Esophagus squamous epithelium (tissue), 5 donors: ENCODE measurements around the gene A3GALT2. TPM values are rescaled to one million over a fixed set of nuclear protein-coding genes. Genes with fewer than 3 reads are reported as not detected.

Experiments
- DNase-seq: peaks from one replicate; lab custom pipeline; 2025; lab: John Stamatoyannopoulos, UW
- H3K27ac ChIP-seq, 4 donors: fragments of 200-600 bp; sonication (generic); one replicate each; pipeline ENCODE4 v1.5.1; 2016 to 2019; ENCODE audit warnings: mild to moderate bottlenecking in 1 of 4
- H3K27me3 ChIP-seq, 4 donors: fragments of 200-600 bp; sonication (generic); 1 replicate in 3 of 4; 2 replicates in 1 of 4; pipeline versions ENCODE4 v1.5.1 to v1.6.0; 2017 to 2021; ENCODE audit warnings: antibody characterized with exemption in 1 of 4
- H3K36me3 ChIP-seq, 3 donors: fragments of 200-600 bp; sonication (generic); one replicate each; pipeline ENCODE4 v1.5.1; 2016 to 2019
- H3K4me1 ChIP-seq, 3 donors: fragments of 200-600 bp; sonication (generic); one replicate each; pipeline ENCODE4 v1.5.1; 2017 to 2019
- H3K4me3 ChIP-seq, 4 donors: fragments of 200-600 bp; sonication (generic); 1 replicate in 3 of 4; 2 replicates in 1 of 4; pipeline ENCODE4 v1.5.1; 2016 to 2019; ENCODE audit warnings: mild to moderate bottlenecking in 2 of 4, moderate library complexity in 1 of 4
- H3K9me3 ChIP-seq, 3 donors: fragments of 200-600 bp; sonication (generic); one replicate each; pipeline ENCODE4 v1.5.1; 2016 to 2019
- CTCF ChIP-seq, 6 experiments: fragments of 450-650 bp in 4 of 6; fragments of 200-600 bp in 2 of 6; sonication (generic) in 2 of 6; IDR thresholded peaks; one replicate each; pipeline ENCODE4 v1.5.1; 2016 to 2019; ENCODE audit warnings: antibody characterized with exemption in 6 of 6, mild to moderate bottlenecking in 4 of 6, moderate library complexity in 4 of 6
- POLR2A ChIP-seq, 4 donors: fragments of 450-650 bp; IDR thresholded peaks; one replicate each; pipeline ENCODE4 v1.6.1; 2017; ENCODE audit warnings: antibody characterized with exemption in 4 of 4, mild to moderate bottlenecking in 4 of 4, moderate library complexity in 3 of 4
- WGBS, 2 donors: methylation state at CpG; one replicate each; pipeline ENCODE4 v1.1.5; 2018; 5-methylcytosine and 5-hydroxymethylcytosine counted together
- intact Hi-C: fragments of 100-400 bp; cut with DNase I; formaldehyde crosslinking; loops from one replicate; pipeline ENCODE4 v1.15.0; 2022
- total RNA-seq, 4 donors: library from RNA; depleted of rRNA; stranded (reverse); fragments of >200 nt; gene quantifications; one replicate each; pipeline ENCODE4 v1.1.0, GENCODE V29; 2016
- donor health status: DM: yes; HTN: yes; CAD: no.

A3GALT2 gene
- total RNA-seq, 4 donors from 2014 or later = not detected

- intact Hi-C loops = loop anchor here (5.0 kb wide), 2 partner anchors 69 to 169 kb away; no protein-coding TSS in a partner anchor
- Histone ChIP-seq H3K27ac (peak overlapping the region; percentile 5 to 34 (median 15)), H3K27me3 (no peaks in the 10 kb centered on the region), H3K36me3 (peaks cover 0 to 69% (median 0%) of the 10 kb centered on the region in 3 donors), H3K9me3 (no peaks in the 10 kb centered on the region), H3K4me3 (no peak overlapping the region), H3K4me1 (peaks cover 0 to 62% (median 18%) of the 10 kb centered on the region in 3 donors)
- DNase-seq = no peak
- TF ChIP-seq POLR2A (IDR thresholded peaks at IDR 0.05) (no peak), CTCF (IDR thresholded peaks at IDR 0.05) (peak; percentile 72 to 92 (median 84))
- 56 to 66% methylated on average over 7 to 8 of the region's 18 CpGs for WGBS, 2 donors
These were observed 22.1 kb downstream of the A3GALT2 start for GRCh38 chr1:33298623-33299277.

GRCh38 chr1:33297911-33298622 lies 22.8 kb downstream of the A3GALT2 start:
- intact Hi-C loops = loop anchor here (5.0 kb wide), 2 partner anchors 69 to 169 kb away; no protein-coding TSS in a partner anchor
- Histone ChIP-seq H3K4me3 (no peak overlapping the region), H3K36me3 (peaks cover 0 to 76% (median 0%) of the 10 kb centered on the region in 3 donors), H3K9me3 (no peaks in the 10 kb centered on the region), H3K27me3 (no peaks in the 10 kb centered on the region), H3K27ac (peak overlapping the region; percentile 5 to 34 (median 15)), H3K4me1 (peaks cover 0 to 69% (median 18%) of the 10 kb centered on the region in 3 donors)
- TF ChIP-seq CTCF (IDR thresholded peaks at IDR 0.05) (no peak), POLR2A (IDR thresholded peaks at IDR 0.05) (no peak)
- no peak for DNase-seq
- 78 to 92% methylated on average over 3 to 4 of the region's 4 CpGs for WGBS, 2 donors

GRCh38 chr1:33296824-33297223 lies 24.1 kb downstream of the A3GALT2 start:
- H3K27me3 ChIP-seq = no peaks in the 10 kb centered on the region
- H3K4me3 ChIP-seq = no peak overlapping the region
- DNase-seq = no peak
- TF ChIP-seq CTCF (IDR thresholded peaks at IDR 0.05) (no peak), POLR2A (IDR thresholded peaks at IDR 0.05) (no peak)
- intact Hi-C loops = loop anchor here (5.0 kb wide), 2 partner anchors 70 to 170 kb away; no protein-coding TSS in a partner anchor
- peak overlapping the region in 1 of 4 donors; percentile 72 for H3K27ac ChIP-seq
- 66 to 79% methylated on average over 2 to 4 of the region's 4 CpGs for WGBS, 2 donors
- no peaks in the 10 kb centered on the region for H3K9me3 ChIP-seq
- peaks cover 0 to 83% (median 0%) of the 10 kb centered on the region in 3 donors for H3K36me3 ChIP-seq
- peaks cover 0 to 67% (median 18%) of the 10 kb centered on the region in 3 donors for H3K4me1 ChIP-seq

DNA sequence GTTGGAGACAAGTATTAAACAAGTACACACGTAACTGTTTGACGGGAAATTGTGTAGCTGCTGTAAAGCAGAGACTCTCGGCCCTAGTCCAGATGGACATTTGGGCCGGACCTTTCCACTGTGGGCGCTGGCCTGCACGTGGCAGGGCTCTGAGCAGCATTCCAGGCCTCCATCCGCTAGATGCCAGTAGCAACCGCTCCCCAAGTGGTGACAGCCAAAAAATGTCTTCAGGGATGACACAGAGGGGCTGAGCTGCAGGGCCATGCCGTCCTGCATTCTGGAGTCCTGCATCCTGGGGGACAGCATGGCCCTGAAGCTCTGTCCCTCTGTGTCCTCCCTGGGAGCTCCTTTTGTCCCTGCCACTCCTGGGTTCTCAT lies 24.8 kb downstream of the A3GALT2 start:
- Histone ChIP-seq H3K27ac (peak overlapping the region; percentile 31 to 72 (median 64)), H3K27me3 (no peaks in the 10 kb centered on the region), H3K4me3 (no peak overlapping the region), H3K9me3 (no peaks in the 10 kb centered on the region), H3K36me3 (peaks cover 0 to 82% (median 0%) of the 10 kb centered on the region in 3 donors), H3K4me1 (peaks cover 0 to 61% (median 18%) of the 10 kb centered on the region in 3 donors)
- TF ChIP-seq POLR2A (IDR thresholded peaks at IDR 0.05) = no peak
- TF ChIP-seq CTCF (IDR thresholded peaks at IDR 0.05) = no peak
- no peak for DNase-seq
- 66 to 75% methylated on average over 3 to 8 of the region's 9 CpGs for WGBS, 2 donors
- intact Hi-C loops = loop anchor here (5.0 kb wide), 2 partner anchors 71 to 171 kb away; no protein-coding TSS in a partner anchor
